Naive B cell (primary cell): ENCODE data around the gene N4BP3. TPM values are rescaled to one million over a fixed set of nuclear protein-coding genes. Genes with fewer than 3 reads are reported as not detected.

Experiments
- polyA plus RNA-seq, 6 donors: library from polyadenylated mRNA; unstranded; fragments of 300-500 nt; fragmentation: Illumina TruSeq; gene quantifications; one replicate each; pipeline ENCODE4 v1.2.3, GENCODE V29; 2021; ENCODE audit warnings: low read depth in 6 of 6

Gene N4BP3
- polyA plus RNA-seq, 6 donors from 2014 or later = 0.63 to 10.1 (median 3.5) TPM

Other genes with a start within 250 kb of the N4BP3 start
- gene PROP1, start 117.3 kb upstream of the N4BP3 start, polyA plus RNA-seq = not detected
- 10 to 100 TPM; 36.2 to 82.3 (median 40.3) TPM for gene RMND5B, start 17.5 kb downstream of the N4BP3 start, polyA plus RNA-seq
- 100 to 1,000 TPM; 212 to 320 (median 229) TPM for gene NHP2, start 40.4 kb downstream of the N4BP3 start, polyA plus RNA-seq
- not detected for gene GMCL2, start 73.8 kb downstream of the N4BP3 start, polyA plus RNA-seq
- gene HNRNPAB, start 91.0 kb downstream of the N4BP3 start, polyA plus RNA-seq = 10 to 100 TPM; 33.3 to 65.8 (median 51.7) TPM
- gene PHYKPL, start 119.3 kb downstream of the N4BP3 start, polyA plus RNA-seq = 10 to 100 TPM; 42.4 to 72.9 (median 53.3) TPM